ENCODE data around the gene EFNA5.

DNA sequence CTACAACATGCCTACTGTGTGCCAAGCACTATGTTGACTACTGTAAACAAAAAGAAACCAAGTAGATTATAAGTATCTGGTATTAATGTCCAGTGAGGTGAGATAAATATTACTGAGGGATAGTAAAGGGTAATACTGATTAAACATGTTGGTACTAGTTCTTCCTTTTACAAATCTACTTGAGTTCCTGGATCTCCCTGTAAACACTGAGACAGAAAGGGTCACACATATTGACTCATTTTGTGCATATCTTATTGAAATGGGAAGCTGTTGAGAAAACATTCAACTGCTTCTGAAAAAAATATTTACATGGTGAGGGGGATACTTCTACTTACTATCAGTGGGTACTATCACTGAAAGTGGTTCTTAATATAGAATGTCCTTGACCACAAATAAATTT, 24.3 kb downstream of the EFNA5 start:
- TF ChIP-seq, protein P1, sequence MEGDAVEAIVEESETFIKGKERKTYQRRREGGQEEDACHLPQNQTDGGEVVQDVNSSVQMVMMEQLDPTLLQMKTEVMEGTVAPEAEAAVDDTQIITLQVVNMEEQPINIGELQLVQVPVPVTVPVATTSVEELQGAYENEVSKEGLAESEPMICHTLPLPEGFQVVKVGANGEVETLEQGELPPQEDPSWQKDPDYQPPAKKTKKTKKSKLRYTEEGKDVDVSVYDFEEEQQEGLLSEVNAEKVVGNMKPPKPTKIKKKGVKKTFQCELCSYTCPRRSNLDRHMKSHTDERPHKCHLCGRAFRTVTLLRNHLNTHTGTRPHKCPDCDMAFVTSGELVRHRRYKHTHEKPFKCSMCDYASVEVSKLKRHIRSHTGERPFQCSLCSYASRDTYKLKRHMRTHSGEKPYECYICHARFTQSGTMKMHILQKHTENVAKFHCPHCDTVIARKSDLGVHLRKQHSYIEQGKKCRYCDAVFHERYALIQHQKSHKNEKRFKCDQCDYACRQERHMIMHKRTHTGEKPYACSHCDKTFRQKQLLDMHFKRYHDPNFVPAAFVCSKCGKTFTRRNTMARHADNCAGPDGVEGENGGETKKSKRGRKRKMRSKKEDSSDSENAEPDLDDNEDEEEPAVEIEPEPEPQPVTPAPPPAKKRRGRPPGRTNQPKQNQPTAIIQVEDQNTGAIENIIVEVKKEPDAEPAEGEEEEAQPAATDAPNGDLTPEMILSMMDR (IDR thresholded peaks at IDR 0.05) = no peak
- TF ChIP-seq POLR2A (IDR thresholded peaks at IDR 0.05) = no peak

Measured in esophagus squamous epithelium (tissue), 4 donors.